OCI-M2 (cell line): ENCODE measurements around the gene GPR27.

Experiments used
- DNase-seq: peaks from one replicate; lab custom pipeline; 2025; ENCODE audit not compliant: unreplicated experiment; lab: John Stamatoyannopoulos, UW

The GPR27 gene

GRCh38 chr3:71728632-71729342, 24.9 kb upstream of the GPR27 start:
- no peak for DNase-seq

GRCh38 chr3:71732637-71733036, 21.0 kb upstream of the GPR27 start:
- no peak for DNase-seq

- no peak for DNase-seq
These were observed 20.3 kb upstream of the GPR27 start for GRCh38 chr3:71733319-71733718.

- no peak for DNase-seq
These were observed 18.8 kb upstream of the GPR27 start for GRCh38 chr3:71734881-71735280.

- no peak for DNase-seq
These were observed 11.0 kb upstream of the GPR27 start for GRCh38 chr3:71742621-71743020.

- DNase-seq: no peak
These were observed 8.9 kb upstream of the GPR27 start for GRCh38 chr3:71744738-71745137.

GRCh38 chr3:71751602-71752001, 2.1 kb upstream of the GPR27 start:
- no peak for DNase-seq

GRCh38 chr3:71752831-71753700, 589 bp upstream of the GPR27 start:
- DNase-seq: no peak

- no peak for DNase-seq
These were observed 1.1 kb downstream of the GPR27 start for GRCh38 chr3:71754610-71755253.

- DNase-seq: no peak
These were observed 4.4 kb downstream of the GPR27 start for GRCh38 chr3:71758091-71758490.

GRCh38 chr3:71759401-71759800, 5.7 kb downstream of the GPR27 start:
- no peak for DNase-seq

- no peak for DNase-seq
These were observed 6.5 kb downstream of the GPR27 start for GRCh38 chr3:71760140-71760539.

- no peak for DNase-seq
These were observed 9.8 kb downstream of the GPR27 start for GRCh38 chr3:71763426-71763825.

GRCh38 chr3:71771126-71771525, 17.5 kb downstream of the GPR27 start:
- no peak for DNase-seq

- DNase-seq: no peak
These were observed 18.2 kb downstream of the GPR27 start for GRCh38 chr3:71771884-71772283.

- no peak for DNase-seq
These were observed 22.9 kb downstream of the GPR27 start for GRCh38 chr3:71776538-71776937.

- no peak for DNase-seq
These were observed 24.7 kb downstream of the GPR27 start for GRCh38 chr3:71778353-71778752.

GRCh38 chr3:71779674-71780377, 26.2 kb downstream of the GPR27 start:
- DNase-seq: no peak

- no peak for DNase-seq
These were observed 26.8 kb downstream of the GPR27 start for GRCh38 chr3:71780430-71780829.

GRCh38 chr3:71783152-71783551, 29.5 kb downstream of the GPR27 start:
- DNase-seq: no peak

- DNase-seq: no peak
These were observed 30.7 kb downstream of the GPR27 start for GRCh38 chr3:71784201-71784913.
